Activated naive CD4-positive, alpha-beta T cell treated with anti-CD3 and anti-CD28 coated beads, Interleukin-2, amount 50 U/mL, for 72 hours (primary cell): ENCODE results near the gene INSYN1. TPM values are rescaled to one million over a fixed set of nuclear protein-coding genes. Genes with fewer than 3 reads are reported as not detected.
"Not testable (repeated sequence)": the region's sequence is repeated elsewhere in the genome, so short reads cannot be mapped to it uniquely, and the experiment has no call there.

ENCODE experiments used
- ATAC-seq, 2 donors: fragments of 150-1000 bp; cut with Tn5 transposase; 2 replicates each; pipeline ENCODE4 v1.10.0; 2021; ENCODE audit warnings: mild to moderate bottlenecking in 2 of 2, moderate library complexity in 2 of 2
- DNase-seq, 2 donors: peaks; one replicate each; pipeline ENCODE4 v3.0.0; 2021 to 2022; ENCODE audit warnings: low spot score in 2 of 2
- H3K27ac Mint-ChIP-seq, 2 donors: one replicate each; pipeline ENCODE4 v1.8.0; 2022; ENCODE audit warnings: mild to moderate bottlenecking in 2 of 2, mixed read lengths in 2 of 2
- H3K36me3 Mint-ChIP-seq, 2 donors: one replicate each; pipeline ENCODE4 v1.8.0; 2022; ENCODE audit warnings: mixed read lengths in 2 of 2
- H3K9me3 Mint-ChIP-seq, 2 donors: one replicate each; pipeline ENCODE4 v1.8.0; 2022; ENCODE audit warnings: mixed read lengths in 2 of 2
- total RNA-seq, 2 donors: library from RNA; stranded (reverse); gene quantifications; one replicate each; pipeline ENCODE4 v1.2.3, GENCODE V29; 2022

INSYN1 gene
- total RNA-seq: not detected

- no peak for ATAC-seq
- Mint-ChIP-seq H3K27ac (no peak within 1 kb of the TSS), H3K9me3 (no peaks in the 10 kb centered on the region), H3K36me3 (no peaks in the 10 kb centered on the region)
- no peak for DNase-seq
Observed at GRCh38 chr15:73753250-73754130, at the start of gene INSYN1. Gene INSYN1, minus strand, starts transcription at chr15:73753351. Its CDS starts 2,221 bp downstream, at chr15:73751130.

- no peak for DNase-seq
- H3K9me3 Mint-ChIP-seq: no peaks in the 10 kb centered on the region
- H3K27ac Mint-ChIP-seq: peak overlapping the region in 1 of 2 donors; percentile 3
- ATAC-seq: no peak
- no peaks in the 10 kb centered on the region for H3K36me3 Mint-ChIP-seq
Observed at GRCh38 chr15:73802431-73803041, 49.4 kb upstream of the INSYN1 start.

GRCh38 chr15:73800662-73801345, 47.7 kb upstream of the INSYN1 start:
- peak overlapping the region in 1 of 2 donors; percentile 3 for H3K27ac Mint-ChIP-seq
- no peaks in the 10 kb centered on the region for H3K36me3 Mint-ChIP-seq
- DNase-seq: no peak
- H3K9me3 Mint-ChIP-seq: no peaks in the 10 kb centered on the region
- ATAC-seq: no peak

GRCh38 chr15:73799466-73799865, 46.3 kb upstream of the INSYN1 start:
- Mint-ChIP-seq H3K36me3 (no peaks in the 10 kb centered on the region), H3K9me3 (no peaks in the 10 kb centered on the region), H3K27ac (no peak overlapping the region)
- DNase-seq (no peak), ATAC-seq (no peak)

GRCh38 chr15:73797366-73798158, 44.4 kb upstream of the INSYN1 start:
- no peak for ATAC-seq
- Mint-ChIP-seq H3K36me3 (no peaks in the 10 kb centered on the region), H3K9me3 (no peaks in the 10 kb centered on the region), H3K27ac (no peak overlapping the region)
- DNase-seq: no peak

- no peak for DNase-seq
- Mint-ChIP-seq H3K27ac (no peak overlapping the region), H3K36me3 (no peaks in the 10 kb centered on the region), H3K9me3 (no peaks in the 10 kb centered on the region)
- no peak for ATAC-seq
Observed at GRCh38 chr15:73796331-73796831, 43.2 kb upstream of the INSYN1 start.

GRCh38 chr15:73794443-73795133, 41.4 kb upstream of the INSYN1 start:
- no peak overlapping the region for H3K27ac Mint-ChIP-seq
- no peak for ATAC-seq
- no peaks in the 10 kb centered on the region for H3K9me3 Mint-ChIP-seq
- no peak for DNase-seq
- H3K36me3 Mint-ChIP-seq: no peaks in the 10 kb centered on the region

GRCh38 chr15:73792899-73793541, 39.9 kb upstream of the INSYN1 start:
- H3K36me3 Mint-ChIP-seq, H3K27ac Mint-ChIP-seq, DNase-seq, ATAC-seq, H3K9me3 Mint-ChIP-seq: not testable (repeated sequence)

- Mint-ChIP-seq H3K9me3 (no peaks in the 10 kb centered on the region), H3K27ac (no peak overlapping the region)
- ATAC-seq: no peak
Observed at GRCh38 chr15:73792415-73792814, 39.3 kb upstream of the INSYN1 start.

GRCh38 chr15:73789521-73790240, 36.5 kb upstream of the INSYN1 start:
- ATAC-seq (peak in 1 of 2 donors; percentile 14), DNase-seq (no peak)
- no peaks in the 10 kb centered on the region for H3K9me3 Mint-ChIP-seq
- no peak overlapping the region for H3K27ac Mint-ChIP-seq
- no peaks in the 10 kb centered on the region for H3K36me3 Mint-ChIP-seq

More at GRCh38 chr15:73792415-73792814, 39.3 kb upstream of the INSYN1 start:
- no peaks in the 10 kb centered on the region for H3K36me3 Mint-ChIP-seq
- DNase-seq: no peak

GRCh38 chr15:73787621-73788020, 34.5 kb upstream of the INSYN1 start:
- no peak overlapping the region for H3K27ac Mint-ChIP-seq
- DNase-seq (no peak), ATAC-seq (no peak)
- H3K9me3 Mint-ChIP-seq: no peaks in the 10 kb centered on the region
- H3K36me3 Mint-ChIP-seq: no peaks in the 10 kb centered on the region

- DNase-seq (no peak), ATAC-seq (no peak)
- Mint-ChIP-seq H3K9me3 (no peaks in the 10 kb centered on the region), H3K36me3 (no peaks in the 10 kb centered on the region), H3K27ac (no peak overlapping the region)
Observed at GRCh38 chr15:73786538-73786937, 33.4 kb upstream of the INSYN1 start.

GRCh38 chr15:73785256-73786014, 32.3 kb upstream of the INSYN1 start:
- DNase-seq, H3K36me3 Mint-ChIP-seq, H3K27ac Mint-ChIP-seq, H3K9me3 Mint-ChIP-seq, ATAC-seq: not testable (repeated sequence)

GRCh38 chr15:73784291-73784690, 31.1 kb upstream of the INSYN1 start:
- ATAC-seq (no peak), DNase-seq (no peak)
- Mint-ChIP-seq H3K36me3 (no peaks in the 10 kb centered on the region), H3K9me3 (no peaks in the 10 kb centered on the region), H3K27ac (no peak overlapping the region)
